Measurements from ENCODE around the gene POLR3B.
A peak's percentile ranks its signal among the peaks of the same experiment; 100 is the strongest.

Gene POLR3B

DNA sequence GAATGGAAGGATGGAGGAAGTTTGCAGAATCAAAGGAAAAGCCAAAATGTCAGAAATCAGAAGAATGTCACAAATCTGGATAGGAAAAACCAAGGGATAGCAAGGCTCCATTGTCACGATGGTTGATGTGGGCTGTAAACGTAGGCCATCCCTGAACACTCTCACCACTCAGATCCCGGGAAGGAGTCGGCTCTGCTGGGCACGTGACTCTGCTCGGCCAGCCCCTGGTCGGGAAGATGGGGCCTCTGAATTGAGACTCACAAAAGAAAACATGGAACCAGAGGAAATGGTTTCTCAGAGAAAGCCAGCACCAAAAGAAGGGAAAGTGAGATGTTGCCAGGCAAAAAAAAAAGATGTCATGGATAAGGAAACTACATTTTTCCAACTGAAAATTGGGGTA, 28.8 kb upstream of the POLR3B start:
- H3K27me3 ChIP-seq (ENCODE audit: insufficient read depth, low read length): no peaks in the 10 kb centered on the region
- H3K4me1 ChIP-seq (ENCODE audit: insufficient read depth, low read length): no peaks in the 10 kb centered on the region
- H3K4me3 ChIP-seq (ENCODE audit: low read length): no peak overlapping the region
- peaks cover 4% of the 10 kb centered on the region for H3K9me3 ChIP-seq (ENCODE audit: low read length)
- H2AFZ ChIP-seq (ENCODE audit: low read depth, low read length): no peak overlapping the region
- H3K36me3 ChIP-seq (ENCODE audit: insufficient read depth, low read length): no peaks in the 10 kb centered on the region

DNA sequence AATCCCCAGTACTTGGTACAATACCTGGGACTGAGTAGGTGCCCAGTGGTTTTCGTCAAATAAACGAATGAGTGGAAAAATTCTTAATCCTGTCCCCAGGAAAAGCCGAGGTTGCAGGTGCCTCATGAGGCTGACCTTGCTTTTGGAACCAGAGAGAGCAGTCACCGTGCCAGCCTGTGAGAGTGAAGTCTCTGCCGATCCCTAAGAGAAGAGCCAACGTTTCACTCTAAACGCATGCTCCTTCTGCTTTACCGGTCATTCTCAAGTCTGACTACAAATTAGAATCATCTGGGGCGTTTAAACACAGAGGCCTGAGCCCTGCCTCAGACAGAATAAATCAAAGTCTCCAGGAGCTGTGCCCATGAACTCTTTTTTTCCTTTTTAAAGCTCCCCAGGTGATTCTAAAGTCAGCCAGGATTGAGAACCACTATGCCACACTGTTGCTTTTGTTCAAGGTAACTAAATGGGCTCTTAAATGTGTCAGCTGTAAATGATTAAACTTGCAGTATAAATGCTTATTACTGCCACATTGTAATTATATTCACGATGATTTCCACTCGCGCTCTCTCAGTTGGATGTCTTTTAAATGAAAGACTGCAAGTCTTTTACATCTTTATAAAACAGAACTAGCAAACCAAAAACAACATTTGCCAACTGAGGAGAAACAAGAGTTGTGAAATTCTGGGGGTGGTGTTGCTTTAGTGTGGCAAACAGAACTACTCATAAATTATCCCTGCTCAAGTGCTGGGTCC, 28.1 kb upstream of the POLR3B start:
- Histone ChIP-seq H3K9me3 (ENCODE audit: low read length) (peaks cover 4% of the 10 kb centered on the region), H2AFZ (ENCODE audit: low read depth, low read length) (no peak overlapping the region), H3K4me1 (ENCODE audit: insufficient read depth, low read length) (no peaks in the 10 kb centered on the region), H3K4me3 (ENCODE audit: low read length) (no peak overlapping the region), H3K27me3 (ENCODE audit: insufficient read depth, low read length) (no peaks in the 10 kb centered on the region), H3K36me3 (ENCODE audit: insufficient read depth, low read length) (no peaks in the 10 kb centered on the region)

GRCh38 chr12:106331599-106331998, 25.9 kb upstream of the POLR3B start:
- no peaks in the 10 kb centered on the region for H3K27me3 ChIP-seq (ENCODE audit: insufficient read depth, low read length)
- H3K4me1 ChIP-seq (ENCODE audit: insufficient read depth, low read length): no peaks in the 10 kb centered on the region
- no peak overlapping the region for H2AFZ ChIP-seq (ENCODE audit: low read depth, low read length)
- peaks cover 4% of the 10 kb centered on the region for H3K9me3 ChIP-seq (ENCODE audit: low read length)
- no peak overlapping the region for H3K4me3 ChIP-seq (ENCODE audit: low read length)
- H3K36me3 ChIP-seq (ENCODE audit: insufficient read depth, low read length): no peaks in the 10 kb centered on the region

GRCh38 chr12:106332536-106332935, 25.0 kb upstream of the POLR3B start:
- no peaks in the 10 kb centered on the region for H3K36me3 ChIP-seq (ENCODE audit: insufficient read depth, low read length)
- H2AFZ ChIP-seq (ENCODE audit: low read depth, low read length): no peak overlapping the region
- peaks cover 4% of the 10 kb centered on the region for H3K9me3 ChIP-seq (ENCODE audit: low read length)
- H3K27me3 ChIP-seq (ENCODE audit: insufficient read depth, low read length): no peaks in the 10 kb centered on the region
- no peak overlapping the region for H3K4me3 ChIP-seq (ENCODE audit: low read length)
- no peaks in the 10 kb centered on the region for H3K4me1 ChIP-seq (ENCODE audit: insufficient read depth, low read length)

- H2AFZ ChIP-seq (ENCODE audit: low read depth, low read length): no peak overlapping the region
- H3K36me3 ChIP-seq (ENCODE audit: insufficient read depth, low read length): no peaks in the 10 kb centered on the region
These were observed 24.5 kb upstream of the POLR3B start for GRCh38 chr12:106333010-106333409.

DNA sequence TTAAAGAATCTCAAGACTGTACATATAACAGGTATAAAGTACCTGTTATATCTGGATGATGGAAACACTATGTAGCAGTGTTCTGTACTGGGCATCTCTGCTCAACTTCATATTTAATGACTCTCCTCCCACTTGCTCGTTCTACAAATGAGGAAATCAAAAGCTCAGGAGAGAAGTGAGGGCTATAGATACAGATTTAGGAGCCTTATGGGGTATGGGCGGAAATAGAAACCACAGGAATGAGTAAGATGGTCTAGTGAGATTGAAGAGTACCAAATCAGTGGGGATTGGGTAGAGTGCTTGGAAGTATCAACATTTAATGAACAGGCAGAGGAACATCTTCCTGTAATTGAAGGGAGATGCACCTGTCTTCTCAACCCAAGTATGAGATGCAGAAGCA, 23.8 kb upstream of the POLR3B start:
- peaks cover 4% of the 10 kb centered on the region for H3K9me3 ChIP-seq (ENCODE audit: low read length)
- no peak overlapping the region for H2AFZ ChIP-seq (ENCODE audit: low read depth, low read length)
- no peaks in the 10 kb centered on the region for H3K4me1 ChIP-seq (ENCODE audit: insufficient read depth, low read length)
- H3K36me3 ChIP-seq (ENCODE audit: insufficient read depth, low read length): no peaks in the 10 kb centered on the region
- no peak overlapping the region for H3K4me3 ChIP-seq (ENCODE audit: low read length)
- H3K27me3 ChIP-seq (ENCODE audit: insufficient read depth, low read length): no peaks in the 10 kb centered on the region

More at GRCh38 chr12:106333010-106333409, 24.5 kb upstream of the POLR3B start:
- Histone ChIP-seq H3K9me3 (ENCODE audit: low read length) (peaks cover 4% of the 10 kb centered on the region), H3K4me1 (ENCODE audit: insufficient read depth, low read length) (no peaks in the 10 kb centered on the region), H3K4me3 (ENCODE audit: low read length) (no peak overlapping the region), H3K27me3 (ENCODE audit: insufficient read depth, low read length) (no peaks in the 10 kb centered on the region)

- no peak overlapping the region for H3K4me3 ChIP-seq (ENCODE audit: low read length)
- H3K9me3 ChIP-seq (ENCODE audit: low read length): no peaks in the 10 kb centered on the region
- H3K4me1 ChIP-seq (ENCODE audit: insufficient read depth, low read length): peaks cover 10% of the 10 kb centered on the region
- no peak overlapping the region for H2AFZ ChIP-seq (ENCODE audit: low read depth, low read length)
- H3K36me3 ChIP-seq (ENCODE audit: insufficient read depth, low read length): no peaks in the 10 kb centered on the region
- no peaks in the 10 kb centered on the region for H3K27me3 ChIP-seq (ENCODE audit: insufficient read depth, low read length)
These were observed 16.3 kb upstream of the POLR3B start for GRCh38 chr12:106341086-106341877.

GRCh38 chr12:106342397-106343213, 14.9 kb upstream of the POLR3B start:
- Histone ChIP-seq H3K27me3 (ENCODE audit: insufficient read depth, low read length) (no peaks in the 10 kb centered on the region), H3K4me3 (ENCODE audit: low read length) (peak overlapping the region; percentile 35), H3K4me1 (ENCODE audit: insufficient read depth, low read length) (peaks cover 10% of the 10 kb centered on the region), H2AFZ (ENCODE audit: low read depth, low read length) (no peak overlapping the region), H3K9me3 (ENCODE audit: low read length) (no peaks in the 10 kb centered on the region), H3K36me3 (ENCODE audit: insufficient read depth, low read length) (no peaks in the 10 kb centered on the region)

- H3K4me3 ChIP-seq (ENCODE audit: low read length): peak overlapping the region; percentile 35
These were observed 14.4 kb upstream of the POLR3B start for GRCh38 chr12:106343214-106343528.

GRCh38 chr12:106344131-106344530, 13.4 kb upstream of the POLR3B start:
- no peaks in the 10 kb centered on the region for H3K9me3 ChIP-seq (ENCODE audit: low read length)
- no peak overlapping the region for H2AFZ ChIP-seq (ENCODE audit: low read depth, low read length)
- no peaks in the 10 kb centered on the region for H3K36me3 ChIP-seq (ENCODE audit: insufficient read depth, low read length)
- H3K4me3 ChIP-seq (ENCODE audit: low read length): no peak overlapping the region
- no peaks in the 10 kb centered on the region for H3K27me3 ChIP-seq (ENCODE audit: insufficient read depth, low read length)
- H3K4me1 ChIP-seq (ENCODE audit: insufficient read depth, low read length): peaks cover 10% of the 10 kb centered on the region

More at GRCh38 chr12:106343214-106343528, 14.4 kb upstream of the POLR3B start:
- Histone ChIP-seq H3K9me3 (ENCODE audit: low read length) (no peaks in the 10 kb centered on the region), H2AFZ (ENCODE audit: low read depth, low read length) (no peak overlapping the region), H3K4me1 (ENCODE audit: insufficient read depth, low read length) (peaks cover 10% of the 10 kb centered on the region), H3K36me3 (ENCODE audit: insufficient read depth, low read length) (no peaks in the 10 kb centered on the region), H3K27me3 (ENCODE audit: insufficient read depth, low read length) (no peaks in the 10 kb centered on the region)

- Histone ChIP-seq H3K36me3 (ENCODE audit: insufficient read depth, low read length) (no peaks in the 10 kb centered on the region), H3K9me3 (ENCODE audit: low read length) (no peaks in the 10 kb centered on the region), H3K27me3 (ENCODE audit: insufficient read depth, low read length) (no peaks in the 10 kb centered on the region), H2AFZ (ENCODE audit: low read depth, low read length) (no peak overlapping the region), H3K4me1 (ENCODE audit: insufficient read depth, low read length) (peaks cover 10% of the 10 kb centered on the region), H3K4me3 (ENCODE audit: low read length) (no peak overlapping the region)
These were observed 11.8 kb upstream of the POLR3B start for GRCh38 chr12:106345746-106346145.

DNA sequence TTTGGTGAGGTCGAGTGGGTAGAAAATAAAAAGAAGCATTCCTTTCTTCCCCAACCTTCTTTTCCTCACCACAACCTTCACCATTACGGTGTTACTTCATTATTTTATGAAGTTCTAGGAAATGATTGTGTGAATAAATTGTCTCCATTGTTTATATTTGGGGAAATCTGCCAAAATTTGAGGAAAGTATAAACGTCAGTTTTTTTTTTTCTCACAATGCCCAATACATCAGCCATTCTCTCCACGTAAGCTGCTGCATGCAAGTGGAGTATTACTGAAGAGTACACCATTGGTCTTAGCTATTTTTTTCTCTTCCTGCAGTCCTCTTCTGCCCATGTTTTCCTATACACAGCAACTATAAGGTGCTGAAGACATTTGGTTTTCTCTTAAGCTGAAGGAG, 9.1 kb upstream of the POLR3B start:
- peaks cover under 1% of the 10 kb centered on the region for H3K4me1 ChIP-seq (ENCODE audit: insufficient read depth, low read length)
- H3K4me3 ChIP-seq (ENCODE audit: low read length): no peak overlapping the region
- no peaks in the 10 kb centered on the region for H3K9me3 ChIP-seq (ENCODE audit: low read length)
- H3K36me3 ChIP-seq (ENCODE audit: insufficient read depth, low read length): no peaks in the 10 kb centered on the region
- H2AFZ ChIP-seq (ENCODE audit: low read depth, low read length): no peak overlapping the region
- H3K27me3 ChIP-seq (ENCODE audit: insufficient read depth, low read length): no peaks in the 10 kb centered on the region

DNA sequence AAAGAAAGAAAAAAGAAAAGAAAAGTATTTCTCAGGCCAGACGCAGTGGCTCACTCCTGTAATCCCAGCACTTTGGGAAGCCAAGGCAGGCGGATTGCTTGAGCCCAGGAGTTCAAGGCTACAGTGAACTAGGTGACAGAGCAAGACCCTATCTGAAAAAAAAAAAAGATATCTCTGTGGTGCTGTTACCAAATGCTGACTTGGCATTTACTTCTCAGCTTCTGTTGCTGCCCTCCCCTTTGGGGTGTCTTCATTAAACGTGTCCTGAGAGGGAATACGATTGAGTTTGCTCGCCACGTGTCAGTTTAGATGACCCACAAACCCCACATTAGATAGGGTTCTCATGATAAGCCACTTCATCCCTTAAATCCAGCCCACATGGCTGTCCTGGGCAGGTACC, 4.4 kb upstream of the POLR3B start:
- H2AFZ ChIP-seq (ENCODE audit: low read depth, low read length): no peak overlapping the region
- no peaks in the 10 kb centered on the region for H3K9me3 ChIP-seq (ENCODE audit: low read length)
- H3K36me3 ChIP-seq (ENCODE audit: insufficient read depth, low read length): no peaks in the 10 kb centered on the region
- H3K4me1 ChIP-seq (ENCODE audit: insufficient read depth, low read length): peaks cover 4% of the 10 kb centered on the region
- no peak overlapping the region for H3K4me3 ChIP-seq (ENCODE audit: low read length)
- no peaks in the 10 kb centered on the region for H3K27me3 ChIP-seq (ENCODE audit: insufficient read depth, low read length)
